Measurements from ENCODE around the gene GNE.
"Not testable (repeated sequence)": the region's sequence is repeated elsewhere in the genome, so short reads cannot be mapped to it uniquely, and the experiment has no call there.

Gene GNE

GRCh38 chr9:36204906-36205547 is 53.2 kb downstream of the GNE start:
- no peak for ATAC-seq

GRCh38 chr9:36194326-36195000 is 63.8 kb downstream of the GNE start:
- no peak for ATAC-seq

GRCh38 chr9:36193023-36193422 is 65.2 kb downstream of the GNE start:
- ATAC-seq: no peak

- ATAC-seq: no peak
These were observed 66.1 kb downstream of the GNE start for GRCh38 chr9:36192196-36192595.

GRCh38 chr9:36191686-36192085 is 66.6 kb downstream of the GNE start:
- no peak for ATAC-seq

- ATAC-seq: peak; percentile 2 to 11
These were observed 67.0 kb downstream of the GNE start for GRCh38 chr9:36191290-36191645.

GRCh38 chr9:36190388-36191289 is 67.6 kb downstream of the GNE start, which contains the start of gene CLTA:
TSS of gene CLTA (plus strand) at chr9:36190921. CDS start at chr9:36191057, 136 bp downstream.
- peak; percentile 99 to 100 for ATAC-seq

GRCh38 chr9:36189976-36190375 is 68.3 kb downstream of the GNE start:
- ATAC-seq: no peak

- ATAC-seq: no peak
These were observed 70.0 kb downstream of the GNE start for GRCh38 chr9:36188212-36188611.

- no peak for ATAC-seq
These were observed 70.8 kb downstream of the GNE start for GRCh38 chr9:36187414-36187813.

GRCh38 chr9:36180243-36180642 is 78.0 kb downstream of the GNE start:
- not testable (repeated sequence) for ATAC-seq

GRCh38 chr9:36177571-36177970 is 80.7 kb downstream of the GNE start:
- no peak for ATAC-seq

GRCh38 chr9:36176496-36176895 is 81.8 kb downstream of the GNE start:
- not testable (repeated sequence) for ATAC-seq

GRCh38 chr9:36175209-36175608 is 83.0 kb downstream of the GNE start:
- ATAC-seq: not testable (repeated sequence)

GRCh38 chr9:36174731-36175130 is 83.5 kb downstream of the GNE start:
- ATAC-seq: no peak

GRCh38 chr9:36174271-36174670 is 84.0 kb downstream of the GNE start:
- no peak for ATAC-seq

- no peak for ATAC-seq
These were observed 84.4 kb downstream of the GNE start for GRCh38 chr9:36173861-36174260.

- no peak for ATAC-seq
These were observed 87.7 kb downstream of the GNE start for GRCh38 chr9:36170531-36170930.

- ATAC-seq: no peak
These were observed 88.5 kb downstream of the GNE start for GRCh38 chr9:36169708-36170107.

GRCh38 chr9:36169166-36169565 is 89.1 kb downstream of the GNE start, which contains the start of gene CCIN:
TSS of gene CCIN (plus strand) at chr9:36169388. CDS start at chr9:36169503, 115 bp downstream.
- ATAC-seq: no peak

- ATAC-seq: peak; percentile 96 to 98
These were observed 91.9 kb downstream of the GNE start for GRCh38 chr9:36166168-36166927.

GRCh38 chr9:36165826-36166167 is 92.5 kb downstream of the GNE start:
- no peak for ATAC-seq

- no peak for ATAC-seq
These were observed 93.3 kb downstream of the GNE start for GRCh38 chr9:36164989-36165388.
